Measurements from ENCODE around the gene KLF12.

Gene KLF12

GRCh38 chr13:74110053-74110452 is 24.2 kb downstream of the KLF12 start:
- Histone ChIP-seq H3K27ac (ENCODE audit: low read depth, low read length, poor library complexity, severe bottlenecking) (no peak overlapping the region), H2AFZ (ENCODE audit: low read length) (no peak overlapping the region), H3K9ac (ENCODE audit: low read length) (no peak overlapping the region), H3K27me3 (ENCODE audit: insufficient read depth, low read length) (no peaks in the 10 kb centered on the region), H3K9me3 (ENCODE audit: low read length) (peaks cover 8% of the 10 kb centered on the region; the same call in 1 of the 2 replicates), H3K4me1 (ENCODE audit: insufficient read depth, low read length, severe bottlenecking) (peaks cover 11% of the 10 kb centered on the region), H3K36me3 (ENCODE audit: insufficient read depth, low read length) (peaks cover 15% of the 10 kb centered on the region; the same call in 1 of the 2 replicates), H3K79me2 (ENCODE audit: insufficient read depth, low read length) (peaks cover 65% of the 10 kb centered on the region), H3K9me2 (ENCODE audit: low read depth, low read length) (no peaks in the 10 kb centered on the region), H3K4me2 (ENCODE audit: low read length) (no peak overlapping the region), H4K20me1 (ENCODE audit: insufficient read depth, low read length) (no peaks in the 10 kb centered on the region), H3K4me3 (ENCODE audit: low read depth, low read length, poor library complexity, severe bottlenecking) (no peak overlapping the region), H3F3A (ENCODE audit: insufficient read depth, low read length) (no peaks in the 10 kb centered on the region)
- TF ChIP-seq CTCF (IDR thresholded peaks at IDR 0.05; ENCODE audit: low read length): no peak
- no peak for TF ChIP-seq EZH2 (IDR thresholded peaks at IDR 0.05; ENCODE audit: borderline replicate concordance, low read length)

- no peaks in the 10 kb centered on the region for H3K9me2 ChIP-seq (ENCODE audit: low read depth, low read length)
- no peak overlapping the region for H3K4me2 ChIP-seq (ENCODE audit: low read length)
- TF ChIP-seq EZH2 (IDR thresholded peaks at IDR 0.05; ENCODE audit: borderline replicate concordance, low read length) (no peak), CTCF (IDR thresholded peaks at IDR 0.05; ENCODE audit: low read length) (no peak)
- no peak overlapping the region for H3K9ac ChIP-seq (ENCODE audit: low read length)
- no peak overlapping the region for H3K4me3 ChIP-seq (ENCODE audit: low read depth, low read length, poor library complexity, severe bottlenecking)
- no peak overlapping the region for H3K27ac ChIP-seq (ENCODE audit: low read depth, low read length, poor library complexity, severe bottlenecking)
- H3K9me3 ChIP-seq (ENCODE audit: low read length): peaks cover 8% of the 10 kb centered on the region; the same call in 1 of the 2 replicates
- H3K4me1 ChIP-seq (ENCODE audit: insufficient read depth, low read length, severe bottlenecking): peaks cover 21% of the 10 kb centered on the region
- no peaks in the 10 kb centered on the region for H3F3A ChIP-seq (ENCODE audit: insufficient read depth, low read length)
- H3K27me3 ChIP-seq (ENCODE audit: insufficient read depth, low read length): no peaks in the 10 kb centered on the region
- H3K79me2 ChIP-seq (ENCODE audit: insufficient read depth, low read length): peaks cover 81% of the 10 kb centered on the region
- H2AFZ ChIP-seq (ENCODE audit: low read length): no peak overlapping the region
- H4K20me1 ChIP-seq (ENCODE audit: insufficient read depth, low read length): no peaks in the 10 kb centered on the region
- peaks cover 11% of the 10 kb centered on the region; the same call in 1 of the 2 replicates for H3K36me3 ChIP-seq (ENCODE audit: insufficient read depth, low read length)
Observed at GRCh38 chr13:74107598-74107997, 26.6 kb downstream of the KLF12 start.

- H3K4me3 ChIP-seq (ENCODE audit: low read depth, low read length, poor library complexity, severe bottlenecking): no peak overlapping the region
- no peak for TF ChIP-seq CTCF (IDR thresholded peaks at IDR 0.05; ENCODE audit: low read length)
- H3K27ac ChIP-seq (ENCODE audit: low read depth, low read length, poor library complexity, severe bottlenecking): no peak overlapping the region
- no peak overlapping the region for H2AFZ ChIP-seq (ENCODE audit: low read length)
- H3K4me1 ChIP-seq (ENCODE audit: insufficient read depth, low read length, severe bottlenecking): peaks cover 16% of the 10 kb centered on the region
- H3K9ac ChIP-seq (ENCODE audit: low read length): no peak overlapping the region
- H3K9me3 ChIP-seq (ENCODE audit: low read length): peaks cover 8% of the 10 kb centered on the region; the same call in 1 of the 2 replicates
- H3K9me2 ChIP-seq (ENCODE audit: low read depth, low read length): no peaks in the 10 kb centered on the region
- no peaks in the 10 kb centered on the region for H4K20me1 ChIP-seq (ENCODE audit: insufficient read depth, low read length)
- no peak overlapping the region for H3K4me2 ChIP-seq (ENCODE audit: low read length)
- no peaks in the 10 kb centered on the region for H3K27me3 ChIP-seq (ENCODE audit: insufficient read depth, low read length)
- H3F3A ChIP-seq (ENCODE audit: insufficient read depth, low read length): no peaks in the 10 kb centered on the region
- peaks cover 71% of the 10 kb centered on the region for H3K79me2 ChIP-seq (ENCODE audit: insufficient read depth, low read length)
- H3K36me3 ChIP-seq (ENCODE audit: insufficient read depth, low read length): peaks cover 11% of the 10 kb centered on the region; the same call in 1 of the 2 replicates
Observed at GRCh38 chr13:74105871-74106270, 28.3 kb downstream of the KLF12 start.
